Transverse colon (tissue), 4 donors: ENCODE data around the gene RNF130. TPM values are rescaled to one million over a fixed set of nuclear protein-coding genes. Genes with fewer than 3 reads are reported as not detected.

Experiments used
- DNase-seq: peaks from one replicate; pipeline ENCODE4 v3.0.0-alpha.2; 2019
- H3K27ac ChIP-seq, 4 donors: fragments of 200-600 bp; sonication (generic); 2 replicates each; pipeline ENCODE4 v1.5.1; 2016 to 2018; ENCODE audit warnings: inconsistent platforms in 4 of 4
- H3K27me3 ChIP-seq: fragments of 200-600 bp; sonication (generic); 2 replicates; pipeline ENCODE4 v1.5.1; 2017; ENCODE audit warnings: inconsistent platforms
- H3K36me3 ChIP-seq, 4 donors: fragments of 200-600 bp; sonication (generic); 2 replicates each; pipeline ENCODE4 v1.5.1; 2017 to 2019; ENCODE audit warnings: inconsistent platforms in 4 of 4
- H3K4me1 ChIP-seq, 4 donors: fragments of 200-600 bp; sonication (generic); 2 replicates each; pipeline ENCODE4 v1.5.1; 2017 to 2020; ENCODE audit warnings: inconsistent platforms in 4 of 4
- H3K4me3 ChIP-seq, 4 donors: fragments of 200-600 bp; sonication (generic); 1 replicate in 1 of 4; 2 replicates in 3 of 4; pipeline versions ENCODE4 v1.5.1 to v1.6.1; 2017 to 2019; ENCODE audit warnings: inconsistent platforms in 4 of 4
- H3K9me3 ChIP-seq, 2 donors: fragments of 200-600 bp; sonication (generic); 2 replicates each; pipeline ENCODE4 v1.5.1; 2017 to 2019; ENCODE audit warnings: inconsistent platforms in 2 of 2
- CTCF ChIP-seq, 5 experiments: fragments of 200-600 bp in 3 of 5; fragments of 450-650 bp in 2 of 5; sonication (generic) in 3 of 5; IDR thresholded peaks; 1 replicate in 2 of 5; 2 replicates in 3 of 5; pipeline ENCODE4 v1.5.1; 2016 to 2017; ENCODE audit warnings: antibody characterized with exemption in 5 of 5, inconsistent platforms in 3 of 5, mild to moderate bottlenecking in 2 of 5, moderate library complexity in 1 of 5
- EP300 ChIP-seq: sonication (generic); formaldehyde crosslinking; IDR thresholded peaks from one replicate; pipeline ENCODE4 v1.6.1; 2017; ENCODE audit warnings: antibody characterized with exemption, low read depth
- POLR2A ChIP-seq: fragments of 450-650 bp; IDR thresholded peaks from one replicate; pipeline ENCODE4 v1.6.1; 2016; ENCODE audit warnings: antibody characterized with exemption, mild to moderate bottlenecking, moderate library complexity
- POLR2AphosphoS5 ChIP-seq, 3 donors: sonication (generic); formaldehyde crosslinking; IDR thresholded peaks; one replicate each; pipeline ENCODE4 v1.6.1; 2016; ENCODE audit warnings: antibody characterized with exemption in 3 of 3
- WGBS, 2 donors: methylation state at CpG; one replicate each; pipeline ENCODE4 v1.1.5; 2018; ENCODE audit warnings: low coverage in 1 of 2; 5-methylcytosine and 5-hydroxymethylcytosine counted together
- in situ Hi-C, 4 donors: fragments of 200-750 bp; cut with MboI; loops; one replicate each; pipeline versions ENCODE4 v1.15.0 to v1.15.1; 2017; ENCODE audit warnings: low sequenced_read_pairs in 3 of 4, low pct_ligation_motif_present in 1 of 4, low pct_unique_long_range_greater_than_20kb in 1 of 4
- intact Hi-C: fragments of 100-400 bp; cut with DNase I; formaldehyde crosslinking; loops from one replicate; pipeline ENCODE4 v1.15.1; 2023; ENCODE audit warnings: low total_unique reads
- total RNA-seq, 4 donors: library from RNA; depleted of rRNA; stranded (reverse); fragments of >200 nt; gene quantifications; one replicate each; pipeline ENCODE4 v1.1.0, GENCODE V29; 2016

RNF130 gene
- total RNA-seq, 4 donors from 2014 or later: 62.2 to 95.2 (median 70.3) TPM

DNA sequence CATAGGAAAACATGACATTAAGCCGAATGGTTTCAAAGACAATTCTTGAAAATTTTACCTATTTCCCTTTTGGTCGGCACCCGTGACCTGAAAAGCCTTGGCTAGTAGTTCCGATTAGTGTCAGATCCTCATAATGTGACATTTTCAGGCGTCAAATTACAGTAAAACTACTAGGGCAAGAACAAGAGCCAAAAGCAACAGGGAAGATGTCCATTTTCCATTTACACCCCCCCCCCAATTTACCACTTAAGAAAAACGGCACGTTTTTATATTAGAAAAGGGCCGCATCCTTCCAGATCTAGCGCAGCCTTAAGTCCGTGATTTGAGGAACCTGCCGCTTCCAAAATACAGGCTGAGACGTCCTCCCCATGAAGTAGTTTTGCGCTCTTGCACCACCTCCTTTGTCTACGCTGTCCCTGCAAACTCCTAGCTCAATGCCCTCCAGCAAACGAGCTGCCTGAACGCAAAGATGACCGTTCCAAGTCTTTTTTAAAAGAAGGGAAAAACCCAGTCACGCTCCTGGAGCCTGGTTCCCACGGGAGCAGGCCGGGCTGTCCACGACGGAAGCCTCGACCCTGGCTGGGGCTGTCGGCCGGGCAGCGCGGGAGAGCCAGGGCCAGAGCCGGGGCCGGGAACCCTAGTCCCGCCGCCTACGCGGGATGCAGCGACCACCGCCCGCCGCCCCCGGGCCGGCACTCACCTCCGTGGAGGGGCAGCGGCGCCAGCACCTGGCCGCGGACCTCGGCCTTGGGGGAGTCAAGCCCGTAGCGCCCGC, 616 bp downstream of the RNF130 start:
- no peaks in the 10 kb centered on the region for H3K36me3 ChIP-seq
- 2 to 6% methylated on average over 10 to 44 of the region's 48 CpGs for WGBS, 2 donors
- in situ Hi-C loops: no loop called here
- peak; percentile 33 for DNase-seq
- TF ChIP-seq CTCF (IDR thresholded peaks at IDR 0.05): no peak
- TF ChIP-seq POLR2A: no peak
- TF ChIP-seq POLR2AphosphoS5 (IDR thresholded peaks at IDR 0.05): no peak
- no peak for TF ChIP-seq EP300
- H3K4me3 ChIP-seq: peak overlapping the region; percentile 79 to 98 (median 88)
- H3K27me3 ChIP-seq: no peaks in the 10 kb centered on the region
- intact Hi-C loops: no loop called here
- H3K9me3 ChIP-seq: no peaks in the 10 kb centered on the region
- H3K27ac ChIP-seq: peak overlapping the region; percentile 96 to 99 (median 97)
- H3K4me1 ChIP-seq: peaks cover 4 to 34% (median 11%) of the 10 kb centered on the region in 4 donors

GRCh38 chr5:180069589-180070247, 1.8 kb downstream of the RNF130 start:
- Histone ChIP-seq H3K27me3 (no peaks in the 10 kb centered on the region), H3K36me3 (no peaks in the 10 kb centered on the region), H3K4me1 (peaks cover 4 to 34% (median 11%) of the 10 kb centered on the region in 4 donors), H3K9me3 (no peaks in the 10 kb centered on the region), H3K4me3 (peak overlapping the region in 2 of 4 donors; percentile 79 to 98), H3K27ac (peak overlapping the region; percentile 96 to 99 (median 97))
- WGBS, 2 donors: 42 to 61% methylated on average over 6 to 9 of the region's 9 CpGs
- DNase-seq: peak; percentile 35
- in situ Hi-C loops: no loop called here
- intact Hi-C loops: no loop called here
- TF ChIP-seq POLR2AphosphoS5 (IDR thresholded peaks at IDR 0.05) (peak in 1 of 3 donors; percentile 54), CTCF (IDR thresholded peaks at IDR 0.05) (no peak), POLR2A (peak; percentile 21)

DNA sequence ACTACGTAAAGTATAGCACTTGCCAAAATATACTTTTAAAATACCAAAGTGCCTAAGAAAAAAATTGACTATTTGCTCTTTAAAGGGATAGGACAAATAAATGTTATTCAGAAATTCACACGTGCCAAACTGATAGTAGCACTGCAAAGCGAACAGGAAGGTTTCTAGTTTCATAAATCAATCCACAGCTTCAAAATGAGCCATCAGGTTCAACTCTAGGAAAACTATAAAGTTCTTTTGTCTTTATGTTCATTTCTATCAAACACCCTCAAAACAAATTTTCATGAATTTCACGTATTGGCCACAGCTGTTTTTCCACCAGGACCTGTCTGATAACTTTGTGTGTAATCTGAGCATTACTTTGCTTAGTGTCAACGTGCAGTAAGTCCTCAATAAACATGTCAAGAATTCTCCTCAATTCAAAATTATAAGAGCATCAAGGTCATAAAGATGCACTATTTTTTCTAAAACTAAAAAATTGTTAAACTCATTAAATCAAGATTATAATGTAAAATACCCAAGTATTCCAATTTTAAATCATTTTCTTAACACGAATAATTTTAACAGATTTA, 3.0 kb downstream of the RNF130 start:
- no peak for DNase-seq
- Histone ChIP-seq H3K9me3 (no peaks in the 10 kb centered on the region), H3K4me1 (peaks cover 4 to 34% (median 11%) of the 10 kb centered on the region in 4 donors), H3K27me3 (no peaks in the 10 kb centered on the region), H3K36me3 (no peaks in the 10 kb centered on the region), H3K4me3 (no peak overlapping the region), H3K27ac (no peak overlapping the region)
- TF ChIP-seq POLR2AphosphoS5 (IDR thresholded peaks at IDR 0.05) (no peak), POLR2A (no peak), CTCF (IDR thresholded peaks at IDR 0.05) (no peak), EP300 (no peak)
- intact Hi-C loops (no loop called here), in situ Hi-C loops (no loop called here)
- 52 to 60% methylated on average over 6 of the region's 6 CpGs for WGBS, 2 donors

DNA sequence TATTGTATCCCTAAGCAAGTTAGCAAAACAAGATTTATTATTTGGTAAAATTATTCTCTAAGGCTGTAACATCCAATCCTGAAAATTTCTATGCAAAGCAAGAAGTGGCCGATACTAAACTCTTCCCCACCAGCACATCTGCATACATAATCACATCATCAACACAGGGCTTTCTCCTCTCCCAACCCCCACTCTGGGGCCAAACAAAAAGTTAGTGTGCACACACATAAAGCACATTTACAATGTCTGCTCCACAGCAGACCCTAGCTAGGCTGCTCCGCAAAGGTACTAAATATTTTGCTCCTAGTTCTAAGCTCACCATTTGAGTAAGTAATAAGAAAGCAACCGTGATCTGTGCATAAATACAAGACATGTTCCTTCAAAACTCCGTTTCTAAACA, 3.6 kb downstream of the RNF130 start:
- Histone ChIP-seq H3K9me3 (no peaks in the 10 kb centered on the region), H3K4me3 (no peak overlapping the region), H3K27ac (no peak overlapping the region), H3K4me1 (peaks cover 4 to 34% (median 11%) of the 10 kb centered on the region in 4 donors), H3K36me3 (no peaks in the 10 kb centered on the region), H3K27me3 (no peaks in the 10 kb centered on the region)
- DNase-seq: no peak
- in situ Hi-C loops (no loop called here), intact Hi-C loops (no loop called here)
- TF ChIP-seq POLR2AphosphoS5 (IDR thresholded peaks at IDR 0.05) (no peak), EP300 (no peak), POLR2A (no peak), CTCF (IDR thresholded peaks at IDR 0.05) (no peak)
- 69 to 86% methylated on average over 4 of the region's 4 CpGs for WGBS, 2 donors
